Measurements from ENCODE around the gene CEP112.

The CEP112 gene

GRCh38 chr17:66191593-66192377, at the start of gene CEP112:
Gene CEP112 (minus strand): TSS chr17:66192133.
- no peaks in the 10 kb centered on the region for H3K9me3 ChIP-seq (ENCODE audit: severe bottlenecking)
- no peaks in the 10 kb centered on the region; the same call in 1 of the 2 replicates for H3K36me3 ChIP-seq
- no peak for TF ChIP-seq CTCF (IDR thresholded peaks at IDR 0.05; ENCODE audit: low read depth, low read length)
- no peaks in the 10 kb centered on the region for H3K27me3 ChIP-seq (ENCODE audit: insufficient read depth, low read depth, severe bottlenecking)
- H3K27ac ChIP-seq = peak within 1 kb of the TSS; percentile 61
- peak; percentile 95 for DNase-seq
- H3K4me3 ChIP-seq (ENCODE audit: low read depth, low read length) = peak within 1 kb of the TSS; percentile 79

GRCh38 chr17:66240630-66241029, 48.7 kb upstream of the CEP112 start:
- no peak for TF ChIP-seq CTCF (IDR thresholded peaks at IDR 0.05; ENCODE audit: low read depth, low read length)
- Histone ChIP-seq H3K27me3 (ENCODE audit: insufficient read depth, low read depth, severe bottlenecking) (no peaks in the 10 kb centered on the region), H3K9me3 (ENCODE audit: severe bottlenecking) (no peaks in the 10 kb centered on the region), H3K4me3 (ENCODE audit: low read depth, low read length) (no peak overlapping the region), H3K36me3 (no peaks in the 10 kb centered on the region), H3K27ac (no peak overlapping the region)
- no peak for DNase-seq

GRCh38 chr17:66240013-66240412, 48.1 kb upstream of the CEP112 start:
- no peaks in the 10 kb centered on the region for H3K36me3 ChIP-seq
- no peak for DNase-seq
- H3K27ac ChIP-seq = no peak overlapping the region
- H3K27me3 ChIP-seq (ENCODE audit: insufficient read depth, low read depth, severe bottlenecking) = no peaks in the 10 kb centered on the region
- no peak overlapping the region for H3K4me3 ChIP-seq (ENCODE audit: low read depth, low read length)
- no peak for TF ChIP-seq CTCF (IDR thresholded peaks at IDR 0.05; ENCODE audit: low read depth, low read length)
- H3K9me3 ChIP-seq (ENCODE audit: severe bottlenecking) = no peaks in the 10 kb centered on the region

- no peak overlapping the region for H3K27ac ChIP-seq
- DNase-seq = no peak
- H3K27me3 ChIP-seq (ENCODE audit: insufficient read depth, low read depth, severe bottlenecking) = no peaks in the 10 kb centered on the region
- H3K4me3 ChIP-seq (ENCODE audit: low read depth, low read length) = no peak overlapping the region
- no peaks in the 10 kb centered on the region for H3K9me3 ChIP-seq (ENCODE audit: severe bottlenecking)
- TF ChIP-seq CTCF (IDR thresholded peaks at IDR 0.05; ENCODE audit: low read depth, low read length) = no peak
- H3K36me3 ChIP-seq = no peaks in the 10 kb centered on the region
Observed at GRCh38 chr17:66235377-66235994, 43.6 kb upstream of the CEP112 start.

GRCh38 chr17:66234611-66235010, 42.7 kb upstream of the CEP112 start:
- DNase-seq = no peak
- Histone ChIP-seq H3K27me3 (ENCODE audit: insufficient read depth, low read depth, severe bottlenecking) (no peaks in the 10 kb centered on the region), H3K36me3 (no peaks in the 10 kb centered on the region), H3K9me3 (ENCODE audit: severe bottlenecking) (no peaks in the 10 kb centered on the region), H3K4me3 (ENCODE audit: low read depth, low read length) (no peak overlapping the region), H3K27ac (no peak overlapping the region)
- TF ChIP-seq CTCF (IDR thresholded peaks at IDR 0.05; ENCODE audit: low read depth, low read length) = no peak
